Mammary epithelial cell (primary cell): ENCODE results near the gene FUT2.
A peak's percentile ranks its signal among the peaks of the same experiment; 100 is the strongest.

Experiments used
- CTCF ChIP-seq, 2 donors: IDR thresholded peaks in 1 of 2; conservative IDR thresholded peaks in 1 of 2; 2 replicates each; pipeline ENCODE4 v1.5.1; 2011 to 2012; ENCODE audit warnings: inconsistent platforms in 2 of 2, low read length in 2 of 2, mild to moderate bottlenecking in 2 of 2, control low read depth in 1 of 2, low read depth in 1 of 2; ENCODE audit not compliant: insufficient read depth in 1 of 2; ENCODE audit errors: extremely low read depth in 1 of 2
- EZH2 ChIP-seq: IDR thresholded peaks from 2 replicates; pipeline ENCODE4 v1.6.1; 2012; ENCODE audit warnings: low read length, inconsistent platforms, borderline replicate concordance

DNA sequence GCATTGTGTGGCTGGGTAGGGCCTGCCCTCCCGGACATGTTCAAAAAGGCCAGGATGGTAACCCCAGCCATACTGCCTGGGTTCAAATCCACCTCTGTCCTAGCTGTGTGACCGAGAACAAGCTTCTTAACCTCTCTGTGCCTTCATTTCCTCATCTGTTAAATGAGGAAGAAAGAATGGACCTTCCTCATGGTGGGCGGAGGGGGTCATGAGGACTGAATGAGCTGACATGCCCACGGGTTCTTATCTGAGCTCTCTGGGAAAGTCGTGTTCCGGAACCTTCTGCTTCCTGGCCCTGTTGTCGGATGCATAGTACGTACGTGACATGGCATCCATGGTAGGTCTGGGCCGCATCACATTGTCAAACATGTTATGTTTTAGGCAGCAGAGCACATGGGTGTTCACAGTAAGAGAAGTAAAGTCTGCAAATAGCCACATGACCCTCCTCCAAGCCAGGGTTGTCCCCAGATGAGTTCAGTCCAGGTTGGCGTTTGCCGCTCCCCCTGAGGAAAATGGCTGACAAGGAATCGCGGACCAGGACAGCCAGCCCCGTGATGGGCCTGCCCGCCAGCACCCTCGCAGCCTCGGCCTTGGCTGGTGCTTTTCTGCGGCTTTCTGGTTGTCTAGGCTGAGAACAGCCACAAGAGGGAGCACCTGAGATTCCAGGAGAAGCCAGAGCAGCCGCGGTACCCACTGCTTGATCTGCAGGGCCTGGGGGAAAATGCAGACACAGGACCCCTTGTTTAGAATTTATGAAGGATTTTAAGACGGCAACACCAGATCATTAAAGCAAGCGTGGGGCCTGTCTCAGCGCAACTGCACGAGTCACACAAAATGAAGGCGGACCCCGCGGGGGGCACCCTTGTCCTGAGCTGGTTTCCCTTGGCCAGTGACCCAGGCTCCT, 20.6 kb upstream of the FUT2 start:
- TF ChIP-seq CTCF (conservative IDR thresholded peaks at IDR 0.05 in 1 of 2, IDR thresholded peaks at IDR 0.05 in 1 of 2; ENCODE audit: extremely low read depth in 1 of 2, insufficient read depth in 1 of 2, low read depth in 1 of 2, low read length in 2 of 2), result peak; percentile 79 to 85
- no peak for TF ChIP-seq EZH2
